HL-60 (cell line): ENCODE results near the gene PHF21B.

Experiments
- DNase-seq, 2 experiments: peaks; one replicate each; pipeline ENCODE4 v3.0.0-alpha.2; 2010 to 2020; ENCODE audit warnings: low read depth in 1 of 2, low spot score in 1 of 2
- H3K27ac ChIP-seq: fragments of 250-450 bp; sonication (Bioruptor Pico); replicated peaks from 2 replicates; pipeline ENCODE4 v1.5.1; 2020; ENCODE audit warnings: mild to moderate bottlenecking, moderate library complexity
- H3K27me3 ChIP-seq: fragments of 250-450 bp; sonication (Bioruptor Pico); 2 replicates; pipeline ENCODE4 v1.5.1; 2021; ENCODE audit warnings: mild to moderate bottlenecking, moderate library complexity; ENCODE audit not compliant: insufficient read depth, poor library complexity, severe bottlenecking
- H3K4me3 ChIP-seq: replicated peaks from 2 replicates; pipeline ENCODE4 v1.5.1; 2011; ENCODE audit warnings: mild to moderate bottlenecking, control low read depth, low read length; ENCODE audit not compliant: insufficient read depth
- GABPA ChIP-seq: IDR thresholded peaks from 2 replicates; pipeline ENCODE4 v1.6.1; 2012; ENCODE audit warnings: low read depth
- POLR2AphosphoS5 ChIP-seq: IDR thresholded peaks from 2 replicates; pipeline ENCODE4 v1.6.1; 2012; ENCODE audit warnings: low read depth
- SPI1 ChIP-seq: IDR thresholded peaks from 2 replicates; pipeline ENCODE4 v1.6.1; 2012; ENCODE audit warnings: low read depth, mild to moderate bottlenecking, borderline replicate concordance
- TF ChIP-seq, protein P1 (sequence below): IDR thresholded peaks from one replicate; pipeline ENCODE4 v1.5.1; 2011; ENCODE audit warnings: low read length, control low read depth, inconsistent platforms; ENCODE audit not compliant: insufficient read depth
- TF ChIP-seq, protein P2 (sequence below): IDR thresholded peaks from 2 replicates; pipeline ENCODE4 v1.6.1; 2012; ENCODE audit warnings: low read depth; ENCODE audit not compliant: insufficient replicate concordance

The PHF21B gene

DNA sequence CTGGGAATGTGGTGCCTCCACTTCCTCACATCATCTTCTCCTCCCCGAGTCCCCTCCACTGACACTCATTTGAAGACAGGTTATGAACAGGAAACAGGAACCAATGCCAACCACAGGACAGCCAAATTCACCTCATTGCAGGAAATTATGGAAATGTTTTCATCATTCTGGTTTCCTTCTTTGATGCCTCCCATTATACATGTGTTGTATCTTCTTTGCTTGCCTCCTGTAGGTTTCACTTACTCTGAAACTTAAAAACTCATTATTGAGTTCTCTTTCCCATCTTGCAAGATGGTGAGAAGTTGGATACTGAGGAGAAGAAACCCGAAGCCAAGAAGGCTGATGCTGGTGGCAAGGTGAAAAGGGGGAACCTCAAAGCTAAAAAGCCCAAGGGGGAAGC is 108.5 kb downstream of the PHF21B start:
- DNase-seq: no peak
- H3K4me3 ChIP-seq: no peak overlapping the region
- no peak overlapping the region for H3K27ac ChIP-seq
- H3K27me3 ChIP-seq: no peaks in the 10 kb centered on the region
- no peak for TF ChIP-seq POLR2AphosphoS5
- no peak for TF ChIP-seq SPI1
- TF ChIP-seq, protein P1, sequence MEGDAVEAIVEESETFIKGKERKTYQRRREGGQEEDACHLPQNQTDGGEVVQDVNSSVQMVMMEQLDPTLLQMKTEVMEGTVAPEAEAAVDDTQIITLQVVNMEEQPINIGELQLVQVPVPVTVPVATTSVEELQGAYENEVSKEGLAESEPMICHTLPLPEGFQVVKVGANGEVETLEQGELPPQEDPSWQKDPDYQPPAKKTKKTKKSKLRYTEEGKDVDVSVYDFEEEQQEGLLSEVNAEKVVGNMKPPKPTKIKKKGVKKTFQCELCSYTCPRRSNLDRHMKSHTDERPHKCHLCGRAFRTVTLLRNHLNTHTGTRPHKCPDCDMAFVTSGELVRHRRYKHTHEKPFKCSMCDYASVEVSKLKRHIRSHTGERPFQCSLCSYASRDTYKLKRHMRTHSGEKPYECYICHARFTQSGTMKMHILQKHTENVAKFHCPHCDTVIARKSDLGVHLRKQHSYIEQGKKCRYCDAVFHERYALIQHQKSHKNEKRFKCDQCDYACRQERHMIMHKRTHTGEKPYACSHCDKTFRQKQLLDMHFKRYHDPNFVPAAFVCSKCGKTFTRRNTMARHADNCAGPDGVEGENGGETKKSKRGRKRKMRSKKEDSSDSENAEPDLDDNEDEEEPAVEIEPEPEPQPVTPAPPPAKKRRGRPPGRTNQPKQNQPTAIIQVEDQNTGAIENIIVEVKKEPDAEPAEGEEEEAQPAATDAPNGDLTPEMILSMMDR: no peak
- TF ChIP-seq, protein P2, sequence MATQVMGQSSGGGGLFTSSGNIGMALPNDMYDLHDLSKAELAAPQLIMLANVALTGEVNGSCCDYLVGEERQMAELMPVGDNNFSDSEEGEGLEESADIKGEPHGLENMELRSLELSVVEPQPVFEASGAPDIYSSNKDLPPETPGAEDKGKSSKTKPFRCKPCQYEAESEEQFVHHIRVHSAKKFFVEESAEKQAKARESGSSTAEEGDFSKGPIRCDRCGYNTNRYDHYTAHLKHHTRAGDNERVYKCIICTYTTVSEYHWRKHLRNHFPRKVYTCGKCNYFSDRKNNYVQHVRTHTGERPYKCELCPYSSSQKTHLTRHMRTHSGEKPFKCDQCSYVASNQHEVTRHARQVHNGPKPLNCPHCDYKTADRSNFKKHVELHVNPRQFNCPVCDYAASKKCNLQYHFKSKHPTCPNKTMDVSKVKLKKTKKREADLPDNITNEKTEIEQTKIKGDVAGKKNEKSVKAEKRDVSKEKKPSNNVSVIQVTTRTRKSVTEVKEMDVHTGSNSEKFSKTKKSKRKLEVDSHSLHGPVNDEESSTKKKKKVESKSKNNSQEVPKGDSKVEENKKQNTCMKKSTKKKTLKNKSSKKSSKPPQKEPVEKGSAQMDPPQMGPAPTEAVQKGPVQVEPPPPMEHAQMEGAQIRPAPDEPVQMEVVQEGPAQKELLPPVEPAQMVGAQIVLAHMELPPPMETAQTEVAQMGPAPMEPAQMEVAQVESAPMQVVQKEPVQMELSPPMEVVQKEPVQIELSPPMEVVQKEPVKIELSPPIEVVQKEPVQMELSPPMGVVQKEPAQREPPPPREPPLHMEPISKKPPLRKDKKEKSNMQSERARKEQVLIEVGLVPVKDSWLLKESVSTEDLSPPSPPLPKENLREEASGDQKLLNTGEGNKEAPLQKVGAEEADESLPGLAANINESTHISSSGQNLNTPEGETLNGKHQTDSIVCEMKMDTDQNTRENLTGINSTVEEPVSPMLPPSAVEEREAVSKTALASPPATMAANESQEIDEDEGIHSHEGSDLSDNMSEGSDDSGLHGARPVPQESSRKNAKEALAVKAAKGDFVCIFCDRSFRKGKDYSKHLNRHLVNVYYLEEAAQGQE: no peak
- no peak for TF ChIP-seq GABPA

DNA sequence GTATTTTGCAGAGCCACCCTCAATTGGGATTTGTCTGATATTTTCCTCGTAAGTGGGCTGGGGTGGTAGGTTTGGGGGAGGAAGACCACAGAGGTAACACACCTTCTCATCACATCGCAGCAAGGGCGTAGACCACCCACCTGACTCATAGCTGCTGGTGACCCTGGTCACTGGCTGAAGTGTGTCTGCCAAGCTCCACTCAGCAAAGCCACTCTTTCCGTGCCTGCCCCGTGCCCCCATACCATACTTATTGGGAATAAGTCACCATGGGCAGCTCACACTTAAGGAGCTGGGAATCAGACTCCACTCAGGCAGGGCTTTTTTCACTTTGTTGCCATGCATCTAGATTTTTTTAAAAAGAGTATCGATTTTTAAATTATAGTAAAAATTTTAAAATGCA is 111.6 kb downstream of the PHF21B start:
- no peaks in the 10 kb centered on the region for H3K27me3 ChIP-seq
- no peak overlapping the region for H3K27ac ChIP-seq
- TF ChIP-seq POLR2AphosphoS5 (no peak), GABPA (no peak), SPI1 (no peak)
- TF ChIP-seq, protein P2: no peak
- TF ChIP-seq, protein P1: no peak
- no peak for DNase-seq
- H3K4me3 ChIP-seq: no peak overlapping the region

DNA sequence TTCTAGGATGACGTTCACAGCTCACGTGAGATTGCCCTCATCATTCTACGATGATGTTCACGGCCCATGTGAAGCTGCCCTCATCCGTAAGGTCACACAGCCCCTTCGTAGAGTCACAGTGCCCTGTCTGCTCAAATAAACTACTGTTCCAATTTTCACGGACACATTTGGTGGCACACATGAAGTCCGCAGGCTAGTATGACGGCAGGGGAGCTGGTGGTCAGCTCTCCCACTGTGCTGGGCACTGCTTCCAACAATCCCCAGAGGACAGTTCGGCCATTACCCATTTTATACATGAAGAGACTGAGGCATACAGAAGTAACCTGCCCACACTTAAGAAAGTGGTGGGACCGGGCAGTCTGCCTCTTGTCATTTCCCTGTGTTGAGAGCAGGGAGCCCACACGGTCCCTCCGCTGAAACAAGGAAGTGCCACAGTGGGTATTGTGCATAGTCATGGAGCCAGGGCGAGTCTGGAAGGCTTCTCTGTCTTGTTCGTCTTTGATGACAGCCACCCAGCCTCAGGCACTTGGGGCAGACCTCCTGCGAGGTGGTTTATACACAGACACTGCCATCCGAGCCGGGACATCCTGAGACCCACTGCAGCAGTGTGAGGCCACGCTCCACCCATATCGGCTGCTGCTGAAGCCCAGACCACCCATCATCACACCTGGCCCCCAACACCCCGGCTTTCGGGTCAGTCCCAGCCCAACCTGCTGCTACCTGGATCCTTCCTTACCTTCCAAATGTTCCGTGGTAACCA is 114.3 kb downstream of the PHF21B start:
- no peak overlapping the region for H3K4me3 ChIP-seq
- DNase-seq: no peak
- no peak overlapping the region for H3K27ac ChIP-seq
- TF ChIP-seq, protein P1: no peak
- TF ChIP-seq GABPA: no peak
- no peak for TF ChIP-seq SPI1
- TF ChIP-seq, protein P2: no peak
- TF ChIP-seq POLR2AphosphoS5: no peak
- H3K27me3 ChIP-seq: no peaks in the 10 kb centered on the region
